ENCODE measurements around the gene AGBL3. TPM values are rescaled to one million over a fixed set of nuclear protein-coding genes. Genes with fewer than 3 reads are reported as not detected.

Gene AGBL3
- total RNA-seq = 1 to 10 TPM; 4.5 to 6.7 TPM

- ATAC-seq (ENCODE audit: low read depth) (peak; percentile 93), DNase-seq (peak; percentile 93)
- Mint-ChIP-seq H3K4me1 (peaks cover 31% of the 10 kb centered on the region), H3K27ac (peak within 1 kb of the TSS; percentile 85), H3K9me3 (peaks cover 1% of the 10 kb centered on the region), H3K4me3 (peak within 1 kb of the TSS; percentile 94), H3K27me3 (no peaks in the 10 kb centered on the region), H3K36me3 (peaks cover 13% of the 10 kb centered on the region)
- POLR2A ChIA-PET = interaction anchor here (1.8 to 4.3 kb wide), 4 partner anchors 9 to 184 kb away, joined by 5 to 46 read pairs (median 29); partner anchors contain the start of genes CYREN and TMEM140
Observed at GRCh38 chr7:134986363-134987251, at the start of gene AGBL3. Gene AGBL3 (plus strand): TSS chr7:134986508. CDS start chr7:134987934, 1,426 bp downstream.

- Mint-ChIP-seq H3K36me3 (peaks cover 2% of the 10 kb centered on the region), H3K27me3 (no peaks in the 10 kb centered on the region)
- POLR2A ChIA-PET = no interaction called here
Observed at GRCh38 chr7:134936893-134937510, 49.3 kb upstream of the AGBL3 start.

GRCh38 chr7:134938141-134938540, 48.2 kb upstream of the AGBL3 start:
- Mint-ChIP-seq H3K9me3 (no peaks in the 10 kb centered on the region), H3K4me1 (peaks cover 2% of the 10 kb centered on the region), H3K4me3 (no peak overlapping the region), H3K36me3 (no peaks in the 10 kb centered on the region), H3K27me3 (no peaks in the 10 kb centered on the region), H3K27ac (no peak overlapping the region)
- DNase-seq (no peak), ATAC-seq (ENCODE audit: low read depth) (no peak)
- POLR2A ChIA-PET = no interaction called here

More at GRCh38 chr7:134936893-134937510, 49.3 kb upstream of the AGBL3 start:
- DNase-seq (no peak), ATAC-seq (ENCODE audit: low read depth) (no peak)
- peaks cover 6% of the 10 kb centered on the region for H3K4me1 Mint-ChIP-seq
- H3K4me3 Mint-ChIP-seq = no peak overlapping the region
- H3K27ac Mint-ChIP-seq = no peak overlapping the region
- peaks cover 4% of the 10 kb centered on the region for H3K9me3 Mint-ChIP-seq

GRCh38 chr7:134939136-134939535, 47.2 kb upstream of the AGBL3 start:
- DNase-seq (no peak), ATAC-seq (ENCODE audit: low read depth) (no peak)
- POLR2A ChIA-PET = no interaction called here
- peaks cover 1% of the 10 kb centered on the region for H3K4me1 Mint-ChIP-seq
- no peak overlapping the region for H3K27ac Mint-ChIP-seq
- H3K4me3 Mint-ChIP-seq = no peak overlapping the region
- H3K9me3 Mint-ChIP-seq = no peaks in the 10 kb centered on the region
- no peaks in the 10 kb centered on the region for H3K36me3 Mint-ChIP-seq
- H3K27me3 Mint-ChIP-seq = no peaks in the 10 kb centered on the region

- no peak for DNase-seq
- H3K36me3 Mint-ChIP-seq = no peaks in the 10 kb centered on the region
- H3K9me3 Mint-ChIP-seq = no peaks in the 10 kb centered on the region
- no peak overlapping the region for H3K27ac Mint-ChIP-seq
- no peak overlapping the region for H3K4me3 Mint-ChIP-seq
- no peaks in the 10 kb centered on the region for H3K27me3 Mint-ChIP-seq
- H3K4me1 Mint-ChIP-seq = peaks cover 1% of the 10 kb centered on the region
- ATAC-seq (ENCODE audit: low read depth) = no peak
- POLR2A ChIA-PET = interaction anchor here (0.6 kb wide), 1 partner anchor 231 kb away, joined by 4 read pairs; no protein-coding TSS in a partner anchor
Observed at GRCh38 chr7:134940729-134941128, 45.6 kb upstream of the AGBL3 start.

- Mint-ChIP-seq H3K27ac (no peak overlapping the region), H3K4me1 (peaks cover 4% of the 10 kb centered on the region), H3K27me3 (no peaks in the 10 kb centered on the region), H3K9me3 (no peaks in the 10 kb centered on the region), H3K36me3 (no peaks in the 10 kb centered on the region), H3K4me3 (no peak overlapping the region)
- ATAC-seq (ENCODE audit: low read depth) (no peak), DNase-seq (no peak)
- POLR2A ChIA-PET = interaction anchor here (0.8 kb wide), 1 partner anchor 228 kb away, joined by 3 read pairs; no protein-coding TSS in a partner anchor
Observed at GRCh38 chr7:134941185-134941900, 45.0 kb upstream of the AGBL3 start.

- DNase-seq (no peak), ATAC-seq (ENCODE audit: low read depth) (no peak)
- H3K4me1 Mint-ChIP-seq = peaks cover 7% of the 10 kb centered on the region
- POLR2A ChIA-PET = interaction anchor here (0.8 kb wide), 1 partner anchor 228 kb away, joined by 3 read pairs; no protein-coding TSS in a partner anchor
- no peak overlapping the region for H3K4me3 Mint-ChIP-seq
- no peaks in the 10 kb centered on the region for H3K9me3 Mint-ChIP-seq
- no peaks in the 10 kb centered on the region for H3K36me3 Mint-ChIP-seq
- no peaks in the 10 kb centered on the region for H3K27me3 Mint-ChIP-seq
- no peak overlapping the region for H3K27ac Mint-ChIP-seq
Observed at GRCh38 chr7:134941952-134942351, 44.4 kb upstream of the AGBL3 start.

- no peak overlapping the region for H3K27ac Mint-ChIP-seq
- no peak for DNase-seq
- no peaks in the 10 kb centered on the region for H3K9me3 Mint-ChIP-seq
- no peaks in the 10 kb centered on the region for H3K36me3 Mint-ChIP-seq
- H3K27me3 Mint-ChIP-seq = no peaks in the 10 kb centered on the region
- H3K4me1 Mint-ChIP-seq = peaks cover 7% of the 10 kb centered on the region
- H3K4me3 Mint-ChIP-seq = no peak overlapping the region
- POLR2A ChIA-PET = no interaction called here
- ATAC-seq (ENCODE audit: low read depth) = no peak
Observed at GRCh38 chr7:134942690-134943466, 43.4 kb upstream of the AGBL3 start.

GRCh38 chr7:134943785-134944400, 42.4 kb upstream of the AGBL3 start:
- DNase-seq (no peak), ATAC-seq (ENCODE audit: low read depth) (no peak)
- POLR2A ChIA-PET = no interaction called here
- Mint-ChIP-seq H3K4me3 (no peak overlapping the region), H3K27ac (no peak overlapping the region), H3K4me1 (peaks cover 7% of the 10 kb centered on the region), H3K27me3 (no peaks in the 10 kb centered on the region), H3K36me3 (no peaks in the 10 kb centered on the region), H3K9me3 (no peaks in the 10 kb centered on the region)

GRCh38 chr7:134945691-134946090, 40.6 kb upstream of the AGBL3 start:
- H3K36me3 Mint-ChIP-seq = no peaks in the 10 kb centered on the region
- POLR2A ChIA-PET = interaction anchor here (0.6 kb wide), 1 partner anchor 15 kb away, joined by 3 read pairs; no protein-coding TSS in a partner anchor

GRCh38 chr7:134946260-134946659, 40.0 kb upstream of the AGBL3 start:
- ATAC-seq (ENCODE audit: low read depth) = no peak
- POLR2A ChIA-PET = interaction anchor here (0.6 kb wide), 1 partner anchor 16 kb away, joined by 3 read pairs; no protein-coding TSS in a partner anchor
- DNase-seq = no peak

More at GRCh38 chr7:134945691-134946090, 40.6 kb upstream of the AGBL3 start:
- ATAC-seq (ENCODE audit: low read depth) = no peak
- Mint-ChIP-seq H3K27me3 (no peaks in the 10 kb centered on the region), H3K27ac (no peak overlapping the region), H3K4me3 (no peak overlapping the region), H3K9me3 (no peaks in the 10 kb centered on the region), H3K4me1 (peaks cover 7% of the 10 kb centered on the region)
- no peak for DNase-seq

GRCh38 chr7:134947329-134947728, 39.0 kb upstream of the AGBL3 start:
- POLR2A ChIA-PET = no interaction called here
- ATAC-seq (ENCODE audit: low read depth) (no peak), DNase-seq (no peak)
- Mint-ChIP-seq H3K27me3 (no peaks in the 10 kb centered on the region), H3K4me3 (no peak overlapping the region), H3K9me3 (no peaks in the 10 kb centered on the region), H3K4me1 (peaks cover 7% of the 10 kb centered on the region), H3K36me3 (no peaks in the 10 kb centered on the region), H3K27ac (no peak overlapping the region)

More at GRCh38 chr7:134946260-134946659, 40.0 kb upstream of the AGBL3 start:
- peaks cover 7% of the 10 kb centered on the region for H3K4me1 Mint-ChIP-seq
- no peaks in the 10 kb centered on the region for H3K27me3 Mint-ChIP-seq
- H3K27ac Mint-ChIP-seq = no peak overlapping the region
- no peaks in the 10 kb centered on the region for H3K9me3 Mint-ChIP-seq
- H3K4me3 Mint-ChIP-seq = no peak overlapping the region
- H3K36me3 Mint-ChIP-seq = no peaks in the 10 kb centered on the region
